Brain microvascular endothelial cell (primary cell): ENCODE measurements around the gene LIPI.

Experiments
- DNase-seq: peaks from one replicate; pipeline ENCODE4 v3.0.0-alpha.2; 2020
- H3K27ac ChIP-seq: fragments of 250-450 bp; sonication (Bioruptor Pico); 2 replicates; pipeline ENCODE4 v1.5.1; 2020; ENCODE audit warnings: mild to moderate bottlenecking, moderate library complexity
- H3K27me3 ChIP-seq: fragments of 250-450 bp; sonication (Bioruptor Pico); replicated peaks from 2 replicates; pipeline ENCODE4 v1.5.1; 2020; ENCODE audit warnings: mild to moderate bottlenecking
- H3K36me3 ChIP-seq: fragments of 250-450 bp; sonication (Bioruptor Pico); replicated peaks from 2 replicates; pipeline ENCODE4 v1.5.1; 2020; ENCODE audit warnings: mild to moderate bottlenecking
- H3K4me3 ChIP-seq: 2 replicates; pipeline ENCODE4 v1.5.1; 2011; ENCODE audit warnings: low read depth, mild to moderate bottlenecking, control low read depth, low read length, moderate library complexity
- CTCF ChIP-seq: IDR thresholded peaks from 2 replicates; pipeline ENCODE4 v1.5.1; 2011; ENCODE audit warnings: low read depth, mild to moderate bottlenecking, moderate library complexity, low read length, control low read depth, inconsistent platforms; ENCODE audit errors: missing control alignments
- in situ Hi-C: cut with HindIII; loops from 2 replicates; pipeline ENCODE4 v1.10.0; 2017; ENCODE audit warnings: low sequenced_read_pairs, low pct_ligation_motif_present

The LIPI gene

DNA sequence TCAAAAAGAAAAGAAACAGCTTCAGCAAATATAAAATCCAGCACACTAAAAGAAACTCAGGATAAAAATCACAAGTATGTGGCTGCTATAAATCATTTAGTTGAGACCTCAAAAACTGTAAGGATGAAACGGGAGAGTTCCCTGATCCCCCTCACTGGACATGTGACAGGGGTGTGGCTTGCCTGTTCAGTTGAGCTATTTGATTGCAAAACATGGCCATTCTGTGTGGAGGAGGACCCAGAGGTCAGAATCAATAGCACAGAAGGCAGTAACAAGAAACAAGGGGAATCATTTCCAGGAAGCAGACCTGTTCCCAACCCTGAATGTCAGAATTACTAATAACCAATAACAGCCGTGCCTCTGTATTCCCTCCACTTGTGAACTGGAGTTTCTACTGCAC is 33.1 kb upstream of the LIPI start:
- Histone ChIP-seq H3K4me3 (no peak overlapping the region), H3K27me3 (no peaks in the 10 kb centered on the region), H3K36me3 (no peaks in the 10 kb centered on the region), H3K27ac (no peak overlapping the region)
- in situ Hi-C loops: no loop called here
- TF ChIP-seq CTCF: no peak
- no peak for DNase-seq

DNA sequence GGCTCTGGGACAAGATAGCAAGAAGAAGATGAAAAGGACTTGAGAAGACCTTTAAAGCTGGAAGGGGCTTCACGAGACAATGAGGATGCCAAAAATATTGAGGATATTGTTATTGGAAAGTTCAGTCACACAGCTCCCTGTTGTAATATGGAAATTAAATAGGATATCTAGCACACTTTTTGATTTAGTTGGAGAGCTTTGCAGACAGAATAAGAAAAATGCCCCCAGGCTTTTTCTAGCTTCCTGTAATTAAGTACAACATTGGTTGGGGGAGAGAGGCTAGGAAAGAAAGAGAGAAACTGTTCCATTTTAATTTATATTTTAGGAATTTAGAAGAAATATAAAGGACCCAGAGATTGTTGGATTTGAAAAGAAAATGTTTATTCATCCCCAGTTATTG is 32.7 kb upstream of the LIPI start:
- no peak overlapping the region for H3K4me3 ChIP-seq
- in situ Hi-C loops: no loop called here
- no peaks in the 10 kb centered on the region for H3K27me3 ChIP-seq
- H3K27ac ChIP-seq: no peak overlapping the region
- H3K36me3 ChIP-seq: no peaks in the 10 kb centered on the region
- no peak for TF ChIP-seq CTCF
- no peak for DNase-seq

GRCh38 chr21:14241297-14241696 is 30.5 kb upstream of the LIPI start:
- no peak for DNase-seq
- no peak overlapping the region for H3K4me3 ChIP-seq
- H3K27me3 ChIP-seq: no peaks in the 10 kb centered on the region
- in situ Hi-C loops: no loop called here
- no peaks in the 10 kb centered on the region for H3K36me3 ChIP-seq
- TF ChIP-seq CTCF: no peak
- no peak overlapping the region for H3K27ac ChIP-seq

- no peaks in the 10 kb centered on the region for H3K36me3 ChIP-seq
- DNase-seq: no peak
- no peak for TF ChIP-seq CTCF
- no peak overlapping the region for H3K27ac ChIP-seq
- H3K27me3 ChIP-seq: no peaks in the 10 kb centered on the region
- in situ Hi-C loops: no loop called here
- H3K4me3 ChIP-seq: no peak overlapping the region
These were observed 28.5 kb upstream of the LIPI start for GRCh38 chr21:14239281-14239680.

DNA sequence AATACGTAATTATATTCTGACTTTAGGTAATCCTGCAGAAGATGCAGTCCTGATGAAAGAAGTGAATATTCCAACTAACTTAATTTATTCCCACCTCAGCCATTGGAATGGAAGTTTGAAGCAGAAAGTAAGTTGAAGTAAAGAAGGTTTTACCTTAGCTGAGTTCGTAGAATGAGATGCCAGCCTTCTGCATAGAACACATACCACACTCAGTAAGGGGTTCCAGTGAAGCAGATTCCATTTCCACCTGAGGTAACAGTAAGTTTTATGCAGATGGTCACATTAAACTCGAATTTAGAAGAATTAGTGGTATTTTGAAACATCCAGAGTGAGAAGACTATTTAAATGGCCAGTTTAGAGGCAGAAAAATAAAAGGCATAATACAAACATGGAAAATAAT is 25.4 kb upstream of the LIPI start:
- no peak for DNase-seq
- in situ Hi-C loops: no loop called here

More for the DNA sequence above, 25.4 kb upstream of the LIPI start:
- Histone ChIP-seq H3K36me3 (no peaks in the 10 kb centered on the region), H3K4me3 (no peak overlapping the region), H3K27ac (no peak overlapping the region), H3K27me3 (no peaks in the 10 kb centered on the region)
- TF ChIP-seq CTCF: no peak
